Activated CD4-positive, alpha-beta T cell treated with anti-CD3 and anti-CD28 coated beads, Interleukin-2, Interleukin-6, amounts not matched to agents 100 ng/mL and 50 ng/mL, durations not matched to agents 16 hours and 8 hours (primary cell): ENCODE data around the gene ACVR2B.

Experiments
- DNase-seq: peaks from one replicate; pipeline ENCODE4 v3.0.0-alpha.2; 2020

ACVR2B gene

DNA sequence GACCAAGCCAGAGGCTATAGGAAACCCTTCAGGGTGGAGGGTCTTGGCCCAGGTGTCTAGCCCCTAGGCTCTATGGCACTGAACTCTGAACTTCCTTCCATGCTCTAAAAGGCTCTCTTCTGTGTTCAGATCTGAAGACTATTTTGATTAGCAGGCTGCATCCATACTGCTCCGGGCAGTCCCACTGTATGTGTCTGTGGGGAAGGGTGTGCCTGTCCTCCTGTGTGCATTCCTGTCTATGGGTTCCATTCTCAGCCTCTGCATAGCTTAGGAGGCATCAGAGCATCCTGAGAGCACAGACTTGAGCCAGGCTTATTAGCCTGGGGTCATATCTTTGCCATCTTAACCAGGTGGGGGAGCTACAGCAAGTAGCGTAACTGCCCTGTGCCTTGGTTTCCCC, 80.5 kb downstream of the ACVR2B start:
- DNase-seq = no peak

DNA sequence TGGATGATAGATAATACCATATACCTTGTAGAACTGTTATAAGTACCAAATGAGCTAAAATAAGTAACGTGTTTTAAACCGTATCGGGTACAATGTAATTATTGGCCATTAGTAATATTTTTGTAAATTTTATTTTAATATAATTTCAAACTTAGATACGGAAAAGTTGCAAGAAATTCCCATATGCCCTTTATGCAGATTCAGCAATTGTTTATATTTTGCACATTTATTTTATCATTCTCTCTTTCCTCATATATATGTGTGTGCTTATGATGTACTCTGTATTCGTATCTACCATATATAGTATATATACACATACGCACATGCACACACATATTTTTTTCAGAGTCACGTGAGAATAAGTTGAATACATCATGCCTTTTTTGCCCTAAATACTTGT, 80.9 kb downstream of the ACVR2B start:
- no peak for DNase-seq

DNA sequence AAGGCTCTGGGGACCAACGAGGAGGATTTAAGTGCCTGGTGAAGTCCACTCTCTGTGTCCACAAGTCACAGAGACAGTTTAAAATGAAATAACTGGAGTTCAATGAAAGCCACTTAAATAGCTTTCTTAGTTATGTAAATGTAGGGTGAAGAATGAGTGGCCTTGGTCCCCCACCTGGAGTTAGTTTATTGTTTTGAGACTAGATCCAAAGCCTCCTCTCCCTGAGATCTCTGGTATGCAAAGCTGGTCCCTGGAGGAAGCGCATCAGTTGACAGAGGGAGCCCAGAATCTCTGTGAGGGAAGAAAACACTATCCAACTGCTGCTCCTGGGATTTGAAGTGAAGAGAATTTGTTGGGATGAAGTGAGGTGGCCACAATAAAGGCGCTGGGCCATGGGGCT, 83.0 kb downstream of the ACVR2B start:
- no peak for DNase-seq

DNA sequence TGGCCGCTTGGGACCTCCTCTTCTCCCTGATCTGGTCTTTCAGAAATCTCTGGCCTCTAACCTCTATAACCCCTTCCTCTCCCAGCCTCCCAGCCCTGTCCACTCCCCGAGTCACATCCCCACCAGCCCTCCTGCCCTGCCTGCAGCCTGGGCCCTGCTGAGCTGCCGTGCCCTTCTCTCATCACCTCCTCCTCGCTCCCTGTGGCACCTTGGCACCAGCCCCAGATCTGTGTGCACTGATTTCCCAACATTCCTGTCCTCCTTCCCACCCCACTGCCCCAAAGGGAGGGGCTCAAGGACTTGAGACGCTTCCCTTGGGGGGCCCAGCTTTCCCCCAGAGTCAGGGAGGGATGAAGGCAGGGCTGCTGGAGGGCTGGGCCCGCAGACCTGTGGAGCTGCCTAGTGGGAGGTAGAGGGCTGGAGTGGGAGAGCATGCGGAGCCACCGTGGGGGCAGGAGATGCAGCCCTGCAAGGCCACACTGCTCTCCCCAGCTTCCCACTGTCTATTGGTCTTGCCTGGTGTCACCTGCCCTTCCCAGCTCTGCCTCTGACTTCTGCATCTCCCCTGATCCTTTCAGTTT, 85.2 kb downstream of the ACVR2B start:
- DNase-seq = no peak

DNA sequence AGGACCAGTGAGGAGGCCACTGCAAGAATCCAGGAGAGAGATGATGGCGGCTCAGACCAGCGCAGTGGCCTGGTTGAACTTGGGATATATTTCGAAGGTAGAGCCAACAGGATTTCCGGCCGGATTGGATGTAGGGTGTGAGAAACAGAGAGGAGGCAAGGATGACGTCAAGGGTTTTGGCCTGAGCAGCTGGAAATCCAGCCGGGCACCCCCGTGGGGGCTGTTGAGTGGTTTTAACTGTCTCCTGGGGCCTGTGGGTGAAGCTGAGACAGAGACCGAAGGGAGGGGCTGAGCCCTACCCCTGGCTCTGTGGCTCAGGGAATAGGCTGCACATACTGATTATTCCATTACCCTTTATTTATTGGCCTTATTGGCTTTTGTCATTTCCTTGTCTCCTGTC, 88.1 kb downstream of the ACVR2B start:
- DNase-seq = no peak
